Psoas muscle (tissue), 8 donors: ENCODE results near the gene GNPTG. TPM values are rescaled to one million over a fixed set of nuclear protein-coding genes. Genes with fewer than 3 reads are reported as not detected.

ENCODE experiments used
- ATAC-seq, 4 donors: fragments of 200-7000 bp; cut with Tn5 transposase; one replicate each; pipeline ENCODE4 v1.9.1; 2020; ENCODE audit warnings: moderate library complexity in 3 of 4, mild to moderate bottlenecking in 2 of 4
- DNase-seq, 2 donors: peaks; one replicate each; pipeline ENCODE4 v3.0.0-alpha.2; 2020
- H3K27ac ChIP-seq: fragments of 200-600 bp; one replicate; pipeline ENCODE4 v1.8.0; 2022
- H3K27me3 ChIP-seq, 3 donors: fragments of 200-600 bp in 1 of 3; one replicate each; pipeline versions ENCODE4 v1.6.1 to v1.8.0; 2013 to 2022; ENCODE audit warnings: low read length in 2 of 3, mild to moderate bottlenecking in 2 of 3, moderate library complexity in 1 of 3; ENCODE audit not compliant: insufficient read depth in 3 of 3
- H3K36me3 ChIP-seq, 2 donors: fragments of 200-600 bp in 1 of 2; one replicate each; pipeline versions ENCODE4 v1.6.1 to v1.8.0; 2013 to 2022; ENCODE audit warnings: low read depth in 1 of 2, mild to moderate bottlenecking in 1 of 2, moderate library complexity in 1 of 2; ENCODE audit not compliant: insufficient read depth in 1 of 2
- H3K4me1 ChIP-seq: fragments of 200-600 bp; one replicate; pipeline ENCODE4 v1.8.0; 2022
- H3K4me3 ChIP-seq: fragments of 200-600 bp; one replicate; pipeline ENCODE4 v1.8.0; 2022; ENCODE audit warnings: mild to moderate bottlenecking
- H3K9me3 ChIP-seq: fragments of 200-600 bp; one replicate; pipeline ENCODE4 v1.8.0; 2022
- WGBS, 3 donors: extraction: QIAGEN DNeasy Blood & Tissue Kit; methylation state at CpG; one replicate each; pipeline versions ENCODE4 v1.1.6 to v1.1.7; 2013; 5-methylcytosine and 5-hydroxymethylcytosine counted together
- intact Hi-C, 2 donors: fragments of 100-400 bp; cut with DNase I; formaldehyde crosslinking; loops; one replicate each; pipeline versions ENCODE4 v1.11.0 to v1.14.2; 2022
- polyA plus RNA-seq, 3 donors: library from polyadenylated mRNA; stranded (reverse); fragments of 200-250 nt; gene quantifications; one replicate each; pipeline ENCODE4 v1.2.3, GENCODE V29; 2013
- total RNA-seq, 4 donors: library from RNA; stranded (reverse); fragmentation: NEBNext Ultra II Directional in 2 of 4; extraction: Animal tissue kit (Norgen Biotek cat#: 25700) in 2 of 4; gene quantifications; one replicate each; pipeline versions ENCODE4 v1.2.1 to v1.2.4, GENCODE V29; 2021 to 2023
- TF ChIP-seq, protein P1 (sequence below): fragments of 200-600 bp; IDR thresholded peaks from one replicate; pipeline ENCODE4 v1.8.0; 2022; ENCODE audit warnings: antibody characterized with exemption
- donor health status: healthy with polysubstance abuse.
- donor health status: DM: no; HTN: no; CAD: no; lungs with moderate emphysema.
- donor health status: Bipolar disorder and iron deficiency.
- donor health status: healthy.
- donor health status: DM: yes; HTN: yes; CAD: no.
- donor health status: DM: no; HTN: no; CAD: no.
- donor health status: DM: no; HTN: no; CAD: no.
- donor health status: DM: yes; HTN: yes; CAD: no.

The GNPTG gene
- total and polyA plus RNA-seq, 7 donors: 27.9 to 36.6 (median 30.7) TPM

DNA sequence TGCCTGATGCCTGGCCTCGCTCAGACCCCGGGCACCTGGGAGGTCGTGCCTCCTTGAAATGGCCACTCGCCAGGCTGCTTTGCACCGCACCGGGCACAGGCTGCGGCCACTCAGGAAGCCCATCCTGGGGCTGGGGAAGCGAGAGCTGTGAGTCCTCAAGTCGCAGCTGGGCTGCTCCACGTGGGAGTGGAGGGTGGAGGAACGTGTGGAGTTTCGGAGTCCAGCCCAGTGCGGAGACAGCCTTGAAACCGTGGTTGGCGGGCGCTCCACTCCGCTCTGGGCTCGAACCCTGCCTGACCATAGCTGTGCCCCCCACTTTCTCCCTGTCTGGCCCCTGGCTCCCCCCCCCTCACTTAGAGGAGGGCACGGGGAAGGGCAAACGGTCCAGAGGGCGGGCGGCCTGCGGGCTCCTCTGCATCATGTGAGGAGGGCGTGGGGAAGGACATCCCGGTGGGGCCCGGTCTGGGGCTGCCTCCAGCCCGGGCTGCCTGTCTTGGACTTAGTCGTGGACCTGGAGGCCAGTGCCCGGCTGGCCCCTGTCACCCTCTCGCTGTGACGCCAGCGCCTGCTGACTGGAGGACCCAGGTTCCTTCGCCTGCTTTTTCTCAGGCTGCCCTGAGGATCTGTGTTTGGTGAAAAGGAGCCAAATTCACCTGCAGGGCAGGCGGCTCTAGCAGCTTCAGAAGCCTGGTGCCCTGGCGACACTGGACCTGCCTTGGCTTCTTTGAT, 39.8 kb upstream of the GNPTG start:
- no peaks in the 10 kb centered on the region for H3K9me3 ChIP-seq
- DNase-seq (no peak), ATAC-seq (no peak)
- peak overlapping the region; percentile 68 for H3K27ac ChIP-seq
- WGBS, 3 donors: 24 to 31% (median 25%) methylated on average over 29 to 35 of the region's 35 CpGs
- intact Hi-C loops: no loop called here
- peaks cover 4 to 31% of the 10 kb centered on the region in 2 donors for H3K36me3 ChIP-seq
- peak overlapping the region; percentile 90 for H3K4me3 ChIP-seq
- peaks cover 37% of the 10 kb centered on the region for H3K4me1 ChIP-seq
- TF ChIP-seq, protein P1, sequence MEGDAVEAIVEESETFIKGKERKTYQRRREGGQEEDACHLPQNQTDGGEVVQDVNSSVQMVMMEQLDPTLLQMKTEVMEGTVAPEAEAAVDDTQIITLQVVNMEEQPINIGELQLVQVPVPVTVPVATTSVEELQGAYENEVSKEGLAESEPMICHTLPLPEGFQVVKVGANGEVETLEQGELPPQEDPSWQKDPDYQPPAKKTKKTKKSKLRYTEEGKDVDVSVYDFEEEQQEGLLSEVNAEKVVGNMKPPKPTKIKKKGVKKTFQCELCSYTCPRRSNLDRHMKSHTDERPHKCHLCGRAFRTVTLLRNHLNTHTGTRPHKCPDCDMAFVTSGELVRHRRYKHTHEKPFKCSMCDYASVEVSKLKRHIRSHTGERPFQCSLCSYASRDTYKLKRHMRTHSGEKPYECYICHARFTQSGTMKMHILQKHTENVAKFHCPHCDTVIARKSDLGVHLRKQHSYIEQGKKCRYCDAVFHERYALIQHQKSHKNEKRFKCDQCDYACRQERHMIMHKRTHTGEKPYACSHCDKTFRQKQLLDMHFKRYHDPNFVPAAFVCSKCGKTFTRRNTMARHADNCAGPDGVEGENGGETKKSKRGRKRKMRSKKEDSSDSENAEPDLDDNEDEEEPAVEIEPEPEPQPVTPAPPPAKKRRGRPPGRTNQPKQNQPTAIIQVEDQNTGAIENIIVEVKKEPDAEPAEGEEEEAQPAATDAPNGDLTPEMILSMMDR: no peak
- no peaks in the 10 kb centered on the region for H3K27me3 ChIP-seq

GRCh38 chr16:1312467-1312816, 39.3 kb upstream of the GNPTG start:
- H3K9me3 ChIP-seq: no peaks in the 10 kb centered on the region
- intact Hi-C loops: no loop called here
- H3K4me3 ChIP-seq: peak overlapping the region; percentile 90
- TF ChIP-seq, protein P1: no peak
- peak overlapping the region; percentile 68 for H3K27ac ChIP-seq
- 71 to 73% (median 71%) methylated on average over 16 of the region's 16 CpGs for WGBS, 3 donors
- ATAC-seq: no peak
- H3K27me3 ChIP-seq: no peaks in the 10 kb centered on the region
- no peak for DNase-seq
- peaks cover 37% of the 10 kb centered on the region for H3K4me1 ChIP-seq
- H3K36me3 ChIP-seq: peaks cover 4 to 37% of the 10 kb centered on the region in 2 donors

DNA sequence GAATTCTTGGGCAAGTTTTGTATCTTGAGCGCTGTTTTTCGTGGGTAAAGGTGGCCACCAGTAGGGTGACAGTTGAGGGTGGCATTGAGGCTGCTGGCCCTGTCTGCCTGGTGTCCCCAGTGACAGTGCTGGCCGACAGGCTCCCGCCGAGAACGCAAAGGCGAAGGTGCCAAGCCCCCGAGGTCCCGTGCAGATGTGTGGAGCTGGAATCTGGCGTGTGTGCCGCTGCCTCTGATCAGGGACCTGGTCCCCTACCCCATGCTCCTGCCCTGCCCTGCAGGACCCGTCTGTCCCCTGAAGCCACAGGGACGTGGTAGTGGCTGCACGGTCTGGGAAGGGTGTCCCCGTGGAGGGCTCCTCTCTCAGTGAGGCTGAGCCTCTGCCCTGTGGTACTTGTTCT, 38.8 kb upstream of the GNPTG start:
- intact Hi-C loops: no loop called here
- no peak overlapping the region for H3K4me3 ChIP-seq
- 79 to 87% (median 79%) methylated on average over 15 of the region's 15 CpGs for WGBS, 3 donors
- H3K36me3 ChIP-seq: peaks cover 7 to 41% of the 10 kb centered on the region in 2 donors
- TF ChIP-seq, protein P1: no peak
- H3K27ac ChIP-seq: no peak overlapping the region
- ATAC-seq (no peak), DNase-seq (no peak)
- H3K9me3 ChIP-seq: no peaks in the 10 kb centered on the region
- H3K27me3 ChIP-seq: no peaks in the 10 kb centered on the region
- peaks cover 37% of the 10 kb centered on the region for H3K4me1 ChIP-seq

DNA sequence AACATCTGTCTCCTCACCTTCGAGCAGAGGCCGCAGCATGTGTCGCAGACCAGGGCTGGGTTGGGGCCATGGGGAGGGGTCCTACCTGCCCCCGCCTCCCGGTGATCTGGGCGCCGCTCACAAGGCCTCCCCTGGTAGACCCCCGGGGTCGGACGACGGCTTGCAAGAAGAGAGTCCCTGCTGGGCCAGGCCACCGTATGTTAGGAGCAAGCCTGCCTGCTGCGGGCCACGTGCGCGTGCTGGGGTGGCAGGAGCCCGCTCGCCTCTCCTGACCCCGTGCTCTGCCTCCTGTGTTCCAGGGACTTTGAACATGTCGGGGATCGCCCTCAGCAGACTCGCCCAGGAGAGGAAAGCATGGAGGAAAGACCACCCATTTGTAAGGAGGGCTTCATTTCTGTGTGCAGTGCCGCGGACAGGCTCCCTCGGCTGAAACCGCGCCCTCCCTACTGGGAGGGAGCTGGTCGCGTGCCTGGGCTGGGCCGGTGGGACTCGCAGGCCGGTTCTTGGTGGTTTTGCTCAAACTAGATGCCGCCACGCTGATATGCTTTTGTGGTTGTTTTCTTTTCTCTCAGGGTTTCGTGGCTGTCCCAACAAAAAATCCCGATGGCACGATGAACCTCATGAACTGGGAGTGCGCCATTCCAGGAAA, 37.9 kb upstream of the GNPTG start:
- Histone ChIP-seq H3K9me3 (no peaks in the 10 kb centered on the region), H3K27ac (no peak overlapping the region), H3K4me3 (no peak overlapping the region), H3K27me3 (no peaks in the 10 kb centered on the region), H3K4me1 (peaks cover 37% of the 10 kb centered on the region), H3K36me3 (peaks cover 9 to 51% of the 10 kb centered on the region in 2 donors)
- TF ChIP-seq, protein P1: no peak
- no peak for ATAC-seq
- 86 to 89% (median 87%) methylated on average over 36 to 38 of the region's 38 CpGs for WGBS, 3 donors
- DNase-seq: no peak
- intact Hi-C loops: no loop called here
